GM13976 (cell line): Measurements from ENCODE around the gene STXBP6.
A peak's percentile ranks its signal among the peaks of the same experiment; 100 is the strongest.

Source experiments
- DNase-seq: peaks from one replicate; pipeline ENCODE4 v3.0.0; 2012; ENCODE audit warnings: low spot score
- in situ Hi-C: fragments of 300-500 bp; cut with MboI; formaldehyde crosslinking; loops from one replicate; pipeline ENCODE4 v1.12.0; 2022; ENCODE audit warnings: low sequenced_read_pairs, mixed read lengths, inconsistent platforms; ENCODE audit not compliant: unreplicated experiment
- TF ChIP-seq, protein P1 (sequence below): IDR thresholded peaks from 2 replicates; pipeline ENCODE4 v1.5.1; 2012; ENCODE audit warnings: borderline replicate concordance, mild to moderate bottlenecking; ENCODE audit not compliant: insufficient read depth; ENCODE audit errors: extremely low read depth, missing control alignments, control extremely low read depth

STXBP6 gene

DNA sequence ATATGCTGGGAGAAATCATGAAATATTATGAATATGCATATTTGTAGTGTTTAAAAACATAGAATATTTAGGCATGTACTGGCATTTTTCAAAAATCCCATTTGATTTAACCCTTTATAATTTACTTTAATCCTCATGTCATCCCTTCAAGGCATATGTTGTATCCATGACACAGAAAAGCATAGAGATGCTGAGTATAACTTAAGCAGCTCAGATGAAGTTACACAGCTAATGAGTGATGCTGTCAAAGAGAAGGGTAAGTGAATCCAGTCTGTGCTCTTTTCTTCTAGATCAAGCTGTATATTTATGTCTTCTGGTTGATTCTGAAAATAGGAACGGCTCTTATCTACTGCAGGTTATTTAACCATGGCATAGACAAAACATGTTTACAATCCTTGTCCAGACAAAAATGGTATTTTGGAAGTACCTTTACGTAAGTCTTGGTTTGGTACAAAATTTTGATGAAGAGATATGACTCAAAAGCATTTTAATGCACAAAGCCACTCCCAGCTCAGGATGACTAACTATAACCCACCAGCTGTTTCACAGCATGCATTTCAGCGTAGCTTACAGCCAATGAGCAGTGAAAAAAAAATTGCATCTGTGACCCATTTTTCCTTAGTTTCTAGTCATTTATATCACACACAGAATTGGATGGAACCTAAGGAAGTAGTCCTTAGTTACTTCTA, 201.7 kb downstream of the STXBP6 start:
- in situ Hi-C loops, result no loop called here
- TF ChIP-seq, protein P1, sequence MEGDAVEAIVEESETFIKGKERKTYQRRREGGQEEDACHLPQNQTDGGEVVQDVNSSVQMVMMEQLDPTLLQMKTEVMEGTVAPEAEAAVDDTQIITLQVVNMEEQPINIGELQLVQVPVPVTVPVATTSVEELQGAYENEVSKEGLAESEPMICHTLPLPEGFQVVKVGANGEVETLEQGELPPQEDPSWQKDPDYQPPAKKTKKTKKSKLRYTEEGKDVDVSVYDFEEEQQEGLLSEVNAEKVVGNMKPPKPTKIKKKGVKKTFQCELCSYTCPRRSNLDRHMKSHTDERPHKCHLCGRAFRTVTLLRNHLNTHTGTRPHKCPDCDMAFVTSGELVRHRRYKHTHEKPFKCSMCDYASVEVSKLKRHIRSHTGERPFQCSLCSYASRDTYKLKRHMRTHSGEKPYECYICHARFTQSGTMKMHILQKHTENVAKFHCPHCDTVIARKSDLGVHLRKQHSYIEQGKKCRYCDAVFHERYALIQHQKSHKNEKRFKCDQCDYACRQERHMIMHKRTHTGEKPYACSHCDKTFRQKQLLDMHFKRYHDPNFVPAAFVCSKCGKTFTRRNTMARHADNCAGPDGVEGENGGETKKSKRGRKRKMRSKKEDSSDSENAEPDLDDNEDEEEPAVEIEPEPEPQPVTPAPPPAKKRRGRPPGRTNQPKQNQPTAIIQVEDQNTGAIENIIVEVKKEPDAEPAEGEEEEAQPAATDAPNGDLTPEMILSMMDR, result no peak
- DNase-seq, result no peak

DNA sequence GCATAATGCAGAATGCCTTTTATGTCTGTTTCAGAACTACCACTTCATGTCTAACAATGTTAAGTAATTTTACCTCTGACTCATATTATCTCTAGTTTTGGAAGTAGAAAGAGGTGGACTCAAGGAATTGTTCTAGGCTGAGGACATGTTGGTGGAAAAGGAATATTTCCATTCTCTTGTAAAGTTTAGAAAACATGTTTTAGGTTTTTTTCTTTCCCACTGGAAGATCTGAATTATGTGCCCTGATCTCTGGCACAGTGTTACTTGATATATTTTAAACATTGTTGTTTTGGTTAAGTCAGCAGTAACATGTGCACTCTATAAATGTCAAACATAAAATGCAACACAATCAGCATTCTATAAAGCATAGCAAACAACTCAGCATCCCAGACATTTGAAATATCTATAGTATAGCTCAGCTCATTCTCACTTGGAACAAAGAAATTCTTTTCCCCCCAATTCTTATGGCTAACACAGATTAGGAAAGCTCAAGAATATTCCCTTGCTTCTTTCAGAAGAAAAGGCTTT, 202.3 kb downstream of the STXBP6 start:
- DNase-seq, result no peak
- TF ChIP-seq, protein P1, result no peak
- in situ Hi-C loops, result no loop called here

DNA sequence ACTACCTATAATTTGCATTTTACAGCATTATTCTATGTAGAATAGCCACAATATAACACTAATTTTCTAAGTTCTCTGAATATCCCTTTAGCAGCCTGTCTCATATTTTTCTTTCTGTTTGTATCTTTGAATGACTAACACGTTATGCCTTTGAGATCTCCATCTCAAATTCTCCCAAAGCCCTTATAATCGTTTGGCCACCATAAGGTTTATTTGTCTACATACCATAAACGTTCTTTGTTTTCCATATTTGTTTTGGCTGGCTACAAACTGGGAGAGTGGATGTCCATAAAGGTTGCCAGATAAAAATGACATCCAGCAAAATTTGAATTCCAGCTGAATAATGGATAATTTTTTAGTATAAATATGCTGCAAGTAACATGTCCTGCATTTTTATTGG, 203.7 kb downstream of the STXBP6 start:
- TF ChIP-seq, protein P1, result no peak
- DNase-seq, result no peak
- in situ Hi-C loops, result no loop called here

DNA sequence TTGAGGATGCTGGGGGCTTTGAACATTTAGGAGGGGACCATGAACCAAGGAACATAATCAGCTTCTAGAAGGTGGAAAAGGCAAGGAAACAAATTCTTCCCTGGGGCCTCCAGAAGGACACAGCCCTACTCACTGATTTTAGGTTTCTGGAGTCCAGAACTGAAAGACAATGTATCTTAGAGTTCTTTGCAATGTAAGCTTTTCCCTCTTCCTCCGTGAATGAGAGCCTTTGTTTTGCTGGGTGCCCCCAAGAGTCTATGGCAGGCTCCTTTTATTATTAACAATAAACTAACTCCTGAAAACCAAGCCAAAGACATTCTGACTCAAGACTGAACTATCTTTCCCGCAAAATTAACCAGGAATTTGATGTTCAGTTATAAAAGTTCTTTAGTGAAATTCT, 204.1 kb downstream of the STXBP6 start:
- in situ Hi-C loops, result no loop called here
- TF ChIP-seq, protein P1, result no peak
- DNase-seq, result no peak

DNA sequence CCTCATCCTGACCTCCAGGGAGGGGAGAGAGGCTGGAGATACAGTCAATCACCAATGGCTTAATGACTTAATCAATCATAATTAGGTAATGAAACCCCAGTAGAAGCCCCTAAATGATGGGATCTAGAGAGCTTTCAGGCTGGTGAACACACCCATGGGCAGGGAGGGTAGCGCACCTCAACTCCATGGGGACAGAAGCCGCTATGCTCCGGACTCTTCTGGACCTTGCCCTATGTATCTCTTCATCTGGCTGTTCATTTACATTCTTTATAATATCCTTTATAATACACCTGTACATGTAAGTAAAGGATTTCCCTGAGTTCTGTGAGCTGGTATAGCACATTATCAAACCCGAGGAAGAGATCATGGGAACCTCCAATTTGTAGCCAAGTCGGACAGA, 205.9 kb downstream of the STXBP6 start:
- TF ChIP-seq, protein P1, result no peak
- in situ Hi-C loops, result no loop called here
- DNase-seq, result no peak

DNA sequence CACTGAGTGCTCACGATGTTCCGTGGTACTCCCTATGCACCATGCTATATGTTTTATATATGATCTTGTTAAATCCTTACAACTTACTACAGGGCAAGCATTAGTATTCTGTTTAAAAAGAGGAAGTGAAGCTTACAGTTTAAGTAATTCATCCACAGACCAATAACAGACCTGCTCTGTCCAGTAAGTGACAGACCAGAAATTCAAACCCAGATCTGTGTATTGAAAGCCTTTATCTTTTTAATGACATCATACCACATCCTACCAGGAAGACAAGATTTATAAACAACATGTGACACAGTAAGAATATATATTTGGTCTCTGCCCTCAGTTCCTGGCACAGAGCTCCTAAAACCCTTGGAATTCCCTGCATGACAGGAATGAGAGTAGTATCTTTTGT, 206.5 kb downstream of the STXBP6 start:
- peak; percentile 5 for DNase-seq
- TF ChIP-seq, protein P1, result no peak
- in situ Hi-C loops, result no loop called here
